Hepatocyte (in vitro differentiated cells): ENCODE measurements around the gene MOV10L1.

ENCODE experiments used
- CTCF ChIP-seq: fragments of 200-600 bp; sonication (generic); IDR thresholded peaks from 2 replicates; pipeline ENCODE4 v1.5.1; 2016; ENCODE audit warnings: antibody characterized with exemption, mild to moderate bottlenecking; ENCODE audit not compliant: poor library complexity
- EZH2phosphoT487 ChIP-seq: fragments of 200-600 bp; sonication (generic); IDR thresholded peaks from one replicate; pipeline ENCODE4 v1.6.1; 2018; ENCODE audit warnings: antibody characterized with exemption, mild to moderate bottlenecking, low read depth, moderate library complexity; ENCODE audit not compliant: unreplicated experiment, severe bottlenecking

DNA sequence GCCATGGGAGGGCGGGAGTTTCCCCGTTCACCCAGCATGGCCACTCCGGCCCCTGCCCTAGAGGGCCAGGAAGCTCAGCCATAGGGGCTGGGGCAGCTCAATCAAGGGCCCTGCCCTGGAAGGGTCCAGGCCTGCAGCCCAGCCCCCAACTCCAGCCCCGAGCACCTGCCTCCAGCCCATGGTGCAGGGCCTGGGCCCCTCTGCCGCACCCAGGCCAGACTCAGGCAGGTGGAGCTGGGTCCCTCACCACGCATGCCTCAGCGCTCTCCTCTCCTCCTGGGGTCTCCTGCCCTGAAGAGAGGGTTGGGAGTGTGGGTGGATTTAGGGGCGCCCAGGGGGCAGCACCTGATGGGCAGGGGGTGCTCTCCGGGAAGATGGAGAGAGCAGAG is 17.6 kb upstream of the MOV10L1 start:
- TF ChIP-seq CTCF (no peak), EZH2phosphoT487 (no peak)
